GM12878 (cell line): ENCODE results near the gene OR2T2. TPM values are rescaled to one million over a fixed set of nuclear protein-coding genes. Genes with fewer than 3 reads are reported as not detected.
"Not testable (repeated sequence)": the region's sequence is repeated elsewhere in the genome, so short reads cannot be mapped to it uniquely, and the experiment has no call there.

ENCODE experiments used
- ATAC-seq: fragments of 200-7000 bp; cut with Tn5 transposase; 3 replicates; pipeline ENCODE4 v1.9.1; 2020; ENCODE audit warnings: mild to moderate bottlenecking, moderate library complexity
- BruUV-seq: library from RNA; stranded (reverse); fragments of 400-500 nt; replicated peaks from 2 replicates; lab custom pipeline; 2021; lab: Mats Ljungman, UMichigan
- CTCF ChIA-PET: fragments of 300-600 bp; sonication (Branson Sonifier 250); formaldehyde crosslinking; extraction: SDS; loops from one replicate; lab custom pipeline; 2021; ENCODE audit warnings: inconsistent platforms; lab: Yijun Ruan, JAX
- POLR2A ChIA-PET: fragments of 350-600 bp; formaldehyde crosslinking; extraction: SDS; loops from one replicate; lab custom pipeline; 2021; ENCODE audit warnings: inconsistent platforms; lab: Charles Lee
- RAD21 ChIA-PET: fragments of 300-600 bp; sonication (Branson Sonifier 250); formaldehyde crosslinking; loops from one replicate; lab custom pipeline; 2023; ENCODE audit warnings: antibody characterized with exemption; ENCODE audit not compliant: unreplicated experiment; lab: Charles Lee
- SMC1A ChIA-PET: fragments of 300-600 bp; sonication (Branson Sonifier 250); formaldehyde crosslinking; loops from one replicate; lab custom pipeline; 2023; ENCODE audit not compliant: unreplicated experiment, uncharacterized antibody; lab: Charles Lee
- DNase-seq: peaks from one replicate; pipeline ENCODE4 v3.0.0-alpha.2; 2011; ENCODE audit warnings: low read depth, low spot score
- FAIRE-seq: peaks from 3 replicates; lab custom pipeline; 2011; peaks lifted over from hg19 to GRCh38; lab: Jason Lieb, UNC
- H2AFZ ChIP-seq: 2 replicates; pipeline ENCODE4 v1.6.0; 2011; ENCODE audit warnings: low read depth, low read length, control low read depth; ENCODE audit not compliant: control insufficient read depth
- H3K27ac ChIP-seq: 2 replicates; pipeline ENCODE4 v1.5.1; 2011; ENCODE audit warnings: control low read depth; ENCODE audit not compliant: control insufficient read depth, insufficient read depth
- H3K27me3 ChIP-seq, 2 experiments: replicated peaks in 1 of 2; 2 replicates each; pipeline versions ENCODE4 v1.6.0 to v1.6.1; 2011; ENCODE audit warnings: low read length in 1 of 2; ENCODE audit not compliant: control insufficient read depth in 2 of 2, insufficient read depth in 2 of 2
- H3K36me3 ChIP-seq, 2 experiments: 2 replicates each; pipeline ENCODE4 v1.5.1; 2011; ENCODE audit warnings: low read length in 1 of 2; ENCODE audit not compliant: control insufficient read depth in 2 of 2, insufficient read depth in 2 of 2
- H3K4me1 ChIP-seq: 2 replicates; pipeline ENCODE4 v1.6.1; 2011; ENCODE audit warnings: mild to moderate bottlenecking, low read length, moderate library complexity, mixed read lengths; ENCODE audit not compliant: control insufficient read depth, insufficient read depth
- H3K4me2 ChIP-seq: 2 replicates; pipeline ENCODE4 v1.6.0; 2011; ENCODE audit warnings: control low read depth; ENCODE audit not compliant: control insufficient read depth, insufficient read depth
- H3K4me3 ChIP-seq: fragments of 200-600 bp; sonication (generic); 2 replicates; pipeline ENCODE4 v1.5.1; 2016
- H3K79me2 ChIP-seq: 2 replicates; pipeline ENCODE4 v1.6.0; 2011; ENCODE audit warnings: low read length; ENCODE audit not compliant: control insufficient read depth, insufficient read depth
- H3K9ac ChIP-seq: 2 replicates; pipeline ENCODE4 v1.8.0; 2011; ENCODE audit warnings: low read length, control low read depth, mixed read lengths; ENCODE audit not compliant: control insufficient read depth, insufficient read depth
- H3K9me3 ChIP-seq: replicated peaks from 3 replicates; pipeline ENCODE4 v1.5.1; 2011; ENCODE audit warnings: mild to moderate bottlenecking, low read length; ENCODE audit not compliant: control insufficient read depth, insufficient read depth
- H4K20me1 ChIP-seq: 2 replicates; pipeline ENCODE4 v1.6.0; 2011; ENCODE audit not compliant: control insufficient read depth, insufficient read depth
- ATF7 ChIP-seq: fragments of 450-650 bp; IDR thresholded peaks from 2 replicates; pipeline ENCODE4 v1.6.1; 2016; ENCODE audit warnings: low read depth, mild to moderate bottlenecking
- WGBS: methylation state at CpG from one replicate; pipeline ENCODE4 v1.1.6; 2016; ENCODE audit warnings: low lambda C conversion rate; ENCODE audit not compliant: insufficient replicate concordance, insufficient coverage; ENCODE audit errors: missing lambda C conversion rate; 5-methylcytosine and 5-hydroxymethylcytosine counted together
- in situ Hi-C: fragments of 300-500 bp; cut with MboI; formaldehyde crosslinking; loops from 9 replicates; pipeline ENCODE4 v1.14.3; 2018; ENCODE audit warnings: mixed read lengths
- intact Hi-C: fragments of 100-400 bp; cut with micrococcal nuclease; formaldehyde crosslinking; loops from one replicate; pipeline ENCODE4 v1.14.2; 2022; ENCODE audit not compliant: unreplicated experiment
- polyA plus RNA-seq, 11 experiments: library from polyadenylated mRNA; depleted of rRNA in 4 of 11; unstranded in 6 of 11; stranded (reverse) in 5 of 11; fragments of >200 nt; fragmentation: Nextera tagmentation in 4 of 11; fragmentation: Illumina TruSeq in 1 of 11; extraction: Ambion mirVana in 4 of 11; extraction: Trizol in 1 of 11; gene quantifications; 1 replicate in 1 of 11; 2 replicates in 10 of 11; pipeline versions ENCODE4 v1.2.1 to v1.2.3, GENCODE V29; 2011 to 2016; ENCODE audit warnings: inconsistent platforms in 2 of 11, missing spikeins in 2 of 11, low read depth in 1 of 11
- total RNA-seq, 4 experiments: library from RNA; depleted of rRNA in 3 of 4; stranded (reverse); fragments of >200 nt in 3 of 4; fragmentation: Illumina TruSeq in 1 of 4; extraction: Trizol in 1 of 4; gene quantifications; 2 replicates each; pipeline versions ENCODE4 v1.2.1 to v1.2.3, GENCODE V29; 2013 to 2021

The OR2T2 gene
- total and polyA plus RNA-seq, 10 of the 15 experiments (the other 5 are each of a cell fraction or from before 2014, with no cell fraction given), result 0.07 to 7.0 (median 1.2) TPM

DNA sequence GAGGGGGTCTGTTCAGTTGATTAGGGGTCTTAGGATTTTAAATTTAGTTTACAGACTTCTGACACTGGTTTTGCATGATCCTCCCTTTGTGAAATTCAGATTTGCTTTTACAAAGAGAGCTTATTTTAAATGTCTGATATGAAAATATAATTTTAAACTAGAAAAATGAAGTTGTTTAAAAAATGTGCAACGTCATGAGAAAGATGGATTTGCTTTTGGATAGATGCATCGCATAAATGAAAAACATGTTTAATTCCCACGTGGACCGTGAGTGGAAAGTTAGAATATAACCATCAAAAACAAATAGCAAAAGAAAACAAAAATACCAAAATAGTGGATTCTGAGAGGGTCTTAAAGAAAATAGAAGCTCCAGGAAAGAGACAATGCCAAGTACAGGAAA, 25.7 kb downstream of the OR2T2 start:
- H3K4me3 ChIP-seq, result no peak overlapping the region
- no peak overlapping the region for H3K27ac ChIP-seq
- no peak for TF ChIP-seq ATF7
- in situ Hi-C loops, result no loop called here
- no peak overlapping the region for H2AFZ ChIP-seq
- peaks cover 14% of the 10 kb centered on the region for H3K79me2 ChIP-seq
- intact Hi-C loops, result no loop called here
- 84% methylated on average over 4 of the region's 4 CpGs for WGBS
- BruUV-seq, result no TSS peak
- ATAC-seq (no peak), FAIRE-seq (no peak), DNase-seq (no peak)
- H3K4me1 ChIP-seq, result 0 out of 2 replicates have a peak, but pooled peaks cover 4% of the 10 kb centered on the region
- no peaks in the 10 kb centered on the region for H3K27me3 ChIP-seq
- peaks cover 4% of the 10 kb centered on the region for H3K9me3 ChIP-seq
- ChIA-PET RAD21 (interaction anchor here (0.9 to 1.0 kb wide), 3 partner anchors 65 to 334 kb away, joined by 3 to 5 read pairs (median 3); no protein-coding TSS in a partner anchor), POLR2A (interaction anchor here (0.7 to 1.1 kb wide), 3 partner anchors 13 to 325 kb away, joined by 3 to 4 read pairs (median 3); no protein-coding TSS in a partner anchor), CTCF (interaction anchor here (0.6 to 2.2 kb wide), 5 partner anchors 13 to 335 kb away, joined by 3 to 6 read pairs (median 3); no protein-coding TSS in a partner anchor), SMC1A (interaction anchor here (0.6 to 1.8 kb wide), 7 partner anchors 9 to 334 kb away, joined by 3 to 8 read pairs (median 4); no protein-coding TSS in a partner anchor)
- peaks cover 0 to 3% of the 10 kb centered on the region in 2 experiments; a peak in 2 of 4 replicates for H3K36me3 ChIP-seq
- H4K20me1 ChIP-seq, result no peaks in the 10 kb centered on the region
- H3K9ac ChIP-seq, result no peak overlapping the region
- H3K4me2 ChIP-seq, result no peak overlapping the region

DNA sequence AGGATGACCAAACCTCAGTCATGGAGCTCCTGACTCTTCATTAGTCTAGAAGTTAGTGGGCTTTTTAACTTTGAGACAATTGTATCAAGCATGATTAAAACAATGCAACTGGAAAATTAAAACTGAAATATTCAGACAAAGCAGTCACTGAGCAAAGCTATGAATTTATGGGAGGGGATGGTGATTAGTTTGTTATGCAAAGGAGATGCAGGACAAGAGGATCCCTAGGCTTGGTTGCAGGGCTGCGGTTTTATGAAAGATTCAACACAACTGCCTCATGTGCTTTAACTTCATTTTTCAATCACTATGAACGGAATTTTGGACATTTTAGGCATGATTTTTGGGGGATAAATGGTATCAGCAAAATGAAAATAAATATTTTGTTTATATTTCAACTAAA, 26.7 kb downstream of the OR2T2 start:
- H3K4me2 ChIP-seq, H2AFZ ChIP-seq, H3K27me3 ChIP-seq, CTCF ChIA-PET, FAIRE-seq, H3K4me3 ChIP-seq, H4K20me1 ChIP-seq, in situ Hi-C loops, H3K4me1 ChIP-seq, H3K9ac ChIP-seq, intact Hi-C loops, ATAC-seq, H3K27ac ChIP-seq, DNase-seq, H3K9me3 ChIP-seq, H3K36me3 ChIP-seq: not testable (repeated sequence)
- ChIA-PET SMC1A (interaction anchor here (1.1 to 1.4 kb wide), 2 partner anchors 10 to 333 kb away, joined by 4 to 5 read pairs; no protein-coding TSS in a partner anchor), POLR2A (interaction anchor here (0.7 to 0.8 kb wide), 2 partner anchors 55 to 324 kb away, joined by 3 to 4 read pairs; no protein-coding TSS in a partner anchor), RAD21 (interaction anchor here (0.9 to 1.0 kb wide), 2 partner anchors 66 to 333 kb away, joined by 3 to 5 read pairs; no protein-coding TSS in a partner anchor)
- H3K79me2 ChIP-seq, result peaks cover 13% of the 10 kb centered on the region
- WGBS, result 86% methylated on average over 2 of the region's 2 CpGs
- TSS peak; percentile 1 for BruUV-seq

DNA sequence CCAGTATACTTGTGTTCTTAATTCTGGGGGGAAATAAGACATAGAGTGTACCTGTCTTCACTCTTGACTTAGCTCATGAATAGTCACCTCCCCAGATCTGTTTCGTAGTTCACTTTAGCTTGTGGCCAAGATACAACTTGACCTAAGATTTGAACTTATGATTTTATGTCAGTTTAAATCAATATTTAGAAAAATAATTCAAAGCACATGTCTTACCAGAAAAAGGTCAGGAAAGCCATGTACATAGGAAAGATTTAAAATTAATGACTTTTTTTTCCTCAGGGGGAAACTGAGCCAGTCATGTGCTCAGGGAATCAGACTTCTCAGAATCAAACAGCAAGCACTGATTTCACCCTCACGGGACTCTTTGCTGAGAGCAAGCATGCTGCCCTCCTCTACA, 27.6 kb downstream of the OR2T2 start, which contains the start of gene OR2T3:
OR2T3 (plus strand) TSS at position 301 of the 400 bp plus-strand sequence; CDS start at position 301, 0 bp downstream.
- SMC1A ChIA-PET, result interaction anchor here (1.1 kb wide), 1 partner anchor 11 kb away, joined by 4 read pairs; no protein-coding TSS in a partner anchor
- BruUV-seq, H3K4me3 ChIP-seq, in situ Hi-C loops, RAD21 ChIA-PET, H3K27me3 ChIP-seq, H3K4me2 ChIP-seq, ATAC-seq, H3K9me3 ChIP-seq, intact Hi-C loops, H3K9ac ChIP-seq, H3K36me3 ChIP-seq, H3K27ac ChIP-seq, H3K4me1 ChIP-seq, H2AFZ ChIP-seq, FAIRE-seq, H4K20me1 ChIP-seq, CTCF ChIA-PET, DNase-seq, POLR2A ChIA-PET: not testable (repeated sequence)
- peaks cover 11% of the 10 kb centered on the region for H3K79me2 ChIP-seq
- 87% methylated on average over 2 of the region's 2 CpGs for WGBS

DNA sequence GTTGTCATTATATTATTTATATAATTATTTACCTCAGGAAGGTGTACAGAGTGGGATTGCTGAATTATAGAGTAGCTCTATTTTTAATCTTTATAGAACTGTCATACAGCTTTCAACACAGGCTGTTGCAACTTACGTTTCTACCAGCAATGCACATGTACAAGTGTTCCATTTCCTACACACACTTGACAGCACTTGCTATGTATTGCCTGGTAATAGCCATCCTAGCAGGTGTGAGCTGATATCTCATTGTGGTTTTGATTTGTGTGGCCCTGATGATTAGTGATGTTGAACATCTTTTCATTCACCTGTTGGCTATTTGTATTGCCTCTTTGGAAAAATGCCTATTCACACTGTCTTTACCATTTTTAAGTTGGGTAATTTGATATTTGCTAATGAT, 30.2 kb downstream of the OR2T2 start:
- CTCF ChIA-PET, FAIRE-seq, H3K36me3 ChIP-seq, H3K27ac ChIP-seq, H3K9me3 ChIP-seq, H3K79me2 ChIP-seq, H4K20me1 ChIP-seq, H3K9ac ChIP-seq, SMC1A ChIA-PET, in situ Hi-C loops, H3K4me3 ChIP-seq, H3K4me1 ChIP-seq, DNase-seq, intact Hi-C loops, BruUV-seq, H3K27me3 ChIP-seq, H3K4me2 ChIP-seq, RAD21 ChIA-PET, POLR2A ChIA-PET, H2AFZ ChIP-seq: not testable (repeated sequence)
- peak; percentile 54 for ATAC-seq
- no CpG with 5 or more reads among the region's 1 CpG for WGBS
